ENCODE results near the gene MGAT4A.

MGAT4A gene

DNA sequence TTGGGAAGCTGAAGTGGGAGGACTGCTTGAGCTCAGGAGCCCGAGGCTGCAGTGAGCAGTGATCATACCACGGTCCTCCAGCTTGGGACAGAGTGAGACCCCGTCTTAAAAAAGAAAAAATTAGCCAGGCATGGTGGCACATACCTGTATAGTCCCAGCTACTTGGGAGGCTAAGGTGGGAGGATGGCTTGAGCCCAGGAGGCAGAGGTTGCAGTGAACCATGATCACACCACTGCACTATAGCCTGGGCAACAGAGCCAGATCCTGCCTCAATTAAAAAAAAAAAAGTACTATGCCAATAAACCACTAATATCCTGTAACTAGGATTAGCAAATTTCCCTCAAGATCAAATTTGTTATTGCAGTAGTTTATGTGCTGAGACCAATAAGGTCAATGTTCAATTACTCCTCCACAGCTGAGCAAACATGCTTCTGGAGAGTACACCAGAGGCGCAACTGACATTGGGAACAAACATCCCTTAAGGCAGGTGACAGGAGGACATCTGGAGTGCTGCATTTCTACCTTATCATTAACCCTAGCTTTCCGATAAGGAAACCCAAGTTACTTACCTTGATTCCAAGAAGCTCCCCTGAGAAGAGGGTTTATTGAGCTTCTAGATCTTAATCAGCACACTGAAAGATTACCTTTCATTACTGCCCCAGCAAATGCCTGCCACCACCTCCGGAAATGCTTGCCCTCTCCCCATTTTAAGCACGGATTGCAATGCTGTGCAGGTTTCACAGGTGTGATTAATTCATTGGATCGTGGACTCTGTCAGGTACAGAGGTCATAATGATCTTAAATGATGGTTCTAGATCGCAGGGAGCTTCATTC, 26.2 kb downstream of the MGAT4A start:
- H3K27ac Mint-ChIP-seq: peak overlapping the region; percentile 91
- no peaks in the 10 kb centered on the region for H3K36me3 Mint-ChIP-seq
- no peaks in the 10 kb centered on the region for H3K27me3 Mint-ChIP-seq
- peaks cover 85% of the 10 kb centered on the region for H3K4me1 Mint-ChIP-seq
- no peaks in the 10 kb centered on the region for H3K9me3 Mint-ChIP-seq
- H3K4me3 Mint-ChIP-seq: peak overlapping the region; percentile 2

DNA sequence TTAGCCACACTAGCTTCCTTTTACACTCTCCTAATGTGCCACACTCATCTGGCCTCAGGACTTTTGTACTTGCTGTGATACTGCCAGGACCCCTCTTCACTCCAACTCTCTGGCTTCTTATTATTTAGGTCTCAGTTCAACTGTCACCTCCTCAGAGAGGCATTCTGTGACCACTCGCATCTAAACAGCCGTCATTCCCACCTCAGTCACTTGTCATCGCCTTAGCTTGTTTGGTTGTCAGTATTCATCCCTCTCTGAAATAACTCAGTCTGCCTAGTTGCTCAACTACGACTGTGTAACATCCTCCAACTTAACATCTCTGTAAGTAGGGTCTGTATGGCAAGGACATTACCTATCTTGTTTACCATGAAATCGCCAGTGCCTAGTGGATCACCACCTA, 27.2 kb downstream of the MGAT4A start:
- Mint-ChIP-seq H3K4me3 (peak overlapping the region; percentile 70), H3K4me1 (peaks cover 84% of the 10 kb centered on the region), H3K27ac (peak overlapping the region; percentile 91), H3K9me3 (no peaks in the 10 kb centered on the region), H3K36me3 (peaks cover 3% of the 10 kb centered on the region), H3K27me3 (no peaks in the 10 kb centered on the region)

DNA sequence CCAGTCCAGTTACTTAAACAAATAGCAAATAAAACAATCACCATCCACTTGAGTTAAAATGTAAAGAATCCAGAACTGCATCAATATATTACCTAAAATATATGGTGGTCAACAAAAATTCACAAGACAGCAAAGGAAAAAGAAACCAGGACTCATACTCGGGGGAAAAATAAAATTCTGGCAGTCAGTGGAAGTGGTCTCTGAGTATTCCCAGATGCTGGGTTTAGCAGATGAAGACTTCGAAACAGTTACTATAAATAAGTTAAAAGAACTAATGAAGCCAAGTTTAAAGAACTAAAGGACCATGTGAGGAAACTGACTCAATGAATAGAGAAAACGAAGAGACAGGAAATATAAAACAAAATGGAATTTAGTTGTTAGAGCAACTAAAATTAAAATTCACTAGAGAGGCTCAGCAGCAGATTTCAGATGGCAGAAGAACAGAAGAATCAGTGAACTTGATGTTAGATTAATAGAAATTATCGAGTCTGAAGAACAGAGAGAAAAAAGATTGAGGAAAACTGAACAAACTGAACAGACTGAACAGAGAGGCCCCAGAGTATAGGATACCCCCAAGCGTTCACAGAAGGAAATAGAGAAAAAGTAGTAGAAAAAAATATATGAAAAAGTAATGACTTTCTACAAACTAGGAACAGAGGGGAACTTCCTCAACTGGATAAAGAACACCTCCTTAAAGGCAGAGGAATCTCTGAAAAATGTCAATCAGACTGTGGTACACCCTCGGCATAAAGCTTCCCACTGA, 27.9 kb downstream of the MGAT4A start:
- Mint-ChIP-seq H3K9me3 (no peaks in the 10 kb centered on the region), H3K27me3 (no peaks in the 10 kb centered on the region), H3K36me3 (peaks cover 8% of the 10 kb centered on the region), H3K4me3 (peak overlapping the region; percentile 70), H3K27ac (peak overlapping the region; percentile 95), H3K4me1 (peaks cover 83% of the 10 kb centered on the region)

DNA sequence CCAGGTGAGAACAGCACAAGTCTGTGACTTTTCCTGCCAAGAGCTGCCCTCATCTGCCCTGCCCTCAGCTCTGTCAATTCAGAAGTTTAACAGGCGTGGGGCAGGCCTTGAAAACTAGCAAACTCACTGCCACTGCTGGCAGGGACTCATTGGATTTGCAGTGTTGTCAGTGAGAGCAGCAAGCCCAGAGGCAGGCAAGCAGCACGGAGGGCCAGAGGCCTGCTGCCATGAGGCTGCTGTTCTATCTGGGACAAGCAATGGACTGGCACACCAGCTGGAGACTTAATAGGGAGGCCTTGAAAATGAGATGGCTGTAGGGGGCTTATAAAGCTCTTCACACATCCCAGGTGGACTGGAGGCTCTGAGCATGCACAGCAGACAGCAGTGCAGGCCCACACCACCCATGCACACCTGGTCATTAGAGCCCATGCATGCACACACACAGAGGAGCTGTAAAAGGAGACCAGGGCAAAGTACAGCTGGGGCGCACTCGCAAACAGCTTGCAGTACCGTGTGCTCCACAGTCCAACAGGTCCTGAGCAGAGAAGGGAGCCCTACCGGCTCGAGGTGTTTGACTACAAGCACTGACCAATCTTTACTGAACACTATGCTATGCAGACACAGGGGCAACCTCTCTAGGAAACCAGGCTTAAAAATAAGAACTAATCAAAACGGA, 28.7 kb downstream of the MGAT4A start:
- Mint-ChIP-seq H3K27ac (peak overlapping the region; percentile 95), H3K4me3 (peak overlapping the region; percentile 70), H3K27me3 (no peaks in the 10 kb centered on the region), H3K36me3 (peaks cover 8% of the 10 kb centered on the region), H3K9me3 (no peaks in the 10 kb centered on the region), H3K4me1 (peaks cover 82% of the 10 kb centered on the region)

DNA sequence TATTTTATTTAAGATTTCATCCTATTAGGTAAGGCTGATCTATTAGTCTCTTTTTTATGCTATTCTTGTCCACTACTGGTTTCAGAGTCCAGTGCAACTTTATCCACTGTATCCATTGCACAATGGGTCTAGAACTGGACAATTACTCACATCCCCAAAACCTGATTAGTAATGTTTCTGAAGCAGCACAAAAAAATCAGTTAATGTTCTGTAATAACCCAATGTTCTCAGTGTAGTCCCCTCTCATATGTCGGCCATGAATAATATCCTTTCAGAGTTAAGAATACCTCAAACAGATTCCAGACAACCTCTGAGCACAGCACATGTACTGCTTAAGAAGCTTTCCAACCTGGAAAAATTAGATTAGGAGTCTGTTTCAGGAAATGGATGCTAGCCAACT, 29.7 kb downstream of the MGAT4A start:
- Mint-ChIP-seq H3K4me3 (peak overlapping the region; percentile 6), H3K9me3 (no peaks in the 10 kb centered on the region), H3K4me1 (peaks cover 85% of the 10 kb centered on the region), H3K36me3 (peaks cover 8% of the 10 kb centered on the region), H3K27ac (peak overlapping the region; percentile 66), H3K27me3 (no peaks in the 10 kb centered on the region)

DNA sequence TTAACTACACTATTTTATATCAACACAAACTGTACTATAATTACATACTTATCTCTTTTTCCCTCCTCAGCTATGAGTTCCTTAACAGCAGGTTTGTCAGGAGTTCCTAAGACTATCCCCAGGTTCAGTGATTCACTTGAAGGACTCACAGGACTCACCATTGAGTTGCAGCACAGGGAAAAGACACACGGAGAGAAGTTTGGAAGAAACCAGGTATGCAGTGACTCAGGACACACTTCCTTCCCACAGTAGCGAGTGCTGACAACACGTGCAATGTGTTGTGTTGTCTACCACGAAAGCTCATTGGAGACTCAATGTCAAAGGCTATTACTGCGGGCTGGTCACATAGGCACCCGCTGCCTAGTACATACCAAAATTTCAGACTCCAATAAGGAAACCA, 32.0 kb downstream of the MGAT4A start:
- no peaks in the 10 kb centered on the region for H3K27me3 Mint-ChIP-seq
- H3K9me3 Mint-ChIP-seq: no peaks in the 10 kb centered on the region
- peak overlapping the region; percentile 76 for H3K27ac Mint-ChIP-seq
- peaks cover 88% of the 10 kb centered on the region for H3K4me1 Mint-ChIP-seq
- peaks cover 8% of the 10 kb centered on the region for H3K36me3 Mint-ChIP-seq
- peak overlapping the region; percentile 57 for H3K4me3 Mint-ChIP-seq

DNA sequence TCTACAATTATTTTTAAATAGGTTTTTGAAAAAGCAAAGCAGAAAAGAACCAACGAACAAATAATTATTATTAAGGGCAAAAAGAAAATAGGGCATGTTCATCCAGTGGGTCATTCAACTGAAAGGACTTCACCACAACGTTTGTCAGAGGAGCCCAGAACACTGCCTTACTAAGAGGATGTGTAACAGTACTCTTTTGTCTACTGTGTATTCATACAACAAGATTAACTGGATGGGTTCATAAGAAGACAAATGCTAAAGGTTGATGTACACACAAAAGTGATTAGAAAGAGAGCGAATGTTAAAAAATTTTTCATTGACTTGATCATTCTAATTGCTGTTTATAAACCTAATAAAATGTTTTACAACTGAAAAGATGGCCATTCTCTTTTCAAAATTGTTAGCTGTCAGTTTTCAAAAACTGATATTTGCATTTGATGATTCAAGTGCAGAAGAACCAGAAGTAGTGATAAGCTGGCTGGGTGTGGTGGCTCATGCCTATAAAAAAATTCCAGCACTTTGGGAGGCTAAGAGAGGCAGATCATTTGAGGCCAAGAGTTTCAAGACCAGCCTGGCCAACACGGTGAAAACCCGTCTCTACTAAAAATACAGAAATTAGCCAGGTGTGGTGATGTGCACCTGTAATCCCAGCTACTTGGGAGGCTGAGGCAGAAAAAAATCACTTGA, 33.1 kb downstream of the MGAT4A start:
- Mint-ChIP-seq H3K4me1 (peaks cover 88% of the 10 kb centered on the region), H3K27ac (peak overlapping the region; percentile 66), H3K4me3 (no peak overlapping the region), H3K9me3 (no peaks in the 10 kb centered on the region), H3K36me3 (peaks cover 11% of the 10 kb centered on the region), H3K27me3 (no peaks in the 10 kb centered on the region)

DNA sequence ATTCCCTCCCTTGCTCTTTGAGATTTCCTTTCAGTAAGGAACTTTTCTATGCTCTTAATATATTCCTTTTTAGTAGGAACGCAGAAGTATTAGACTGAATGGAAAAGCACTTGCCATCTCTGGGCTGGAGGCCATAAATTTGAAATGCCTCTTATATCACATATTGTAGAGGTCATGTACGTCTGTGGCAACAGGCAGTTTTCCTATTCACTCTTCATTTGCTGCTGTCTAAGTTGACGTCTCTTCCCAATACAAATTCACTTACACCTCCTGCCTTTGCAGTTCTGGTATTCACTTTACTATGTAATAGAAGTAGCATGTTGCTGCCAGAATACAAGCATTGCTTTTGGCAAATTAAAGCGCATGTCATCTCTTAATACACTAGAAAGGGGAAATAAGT, 34.7 kb downstream of the MGAT4A start:
- peaks cover 11% of the 10 kb centered on the region for H3K36me3 Mint-ChIP-seq
- peaks cover 80% of the 10 kb centered on the region for H3K4me1 Mint-ChIP-seq
- H3K27ac Mint-ChIP-seq: peak overlapping the region; percentile 89
- no peak overlapping the region for H3K4me3 Mint-ChIP-seq
- H3K9me3 Mint-ChIP-seq: no peaks in the 10 kb centered on the region
- no peaks in the 10 kb centered on the region for H3K27me3 Mint-ChIP-seq

DNA sequence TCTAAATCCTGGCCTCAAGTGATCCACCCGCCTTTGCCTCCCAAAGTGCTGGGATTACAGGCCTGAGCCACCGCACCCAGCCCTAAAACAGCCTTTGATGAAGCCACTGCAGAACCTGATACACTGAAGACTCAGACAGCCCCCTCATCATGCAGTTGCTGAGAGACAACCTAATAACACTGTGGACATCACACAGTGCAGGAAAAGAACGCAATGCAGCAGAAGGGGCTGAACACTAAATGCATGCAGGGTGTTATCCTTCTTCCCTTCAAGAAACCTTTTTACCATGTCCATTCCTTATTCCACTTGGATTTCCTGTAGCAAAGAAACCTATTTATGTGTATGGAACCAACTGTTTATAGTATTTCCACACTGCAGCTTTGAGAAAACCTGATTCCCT, 35.7 kb downstream of the MGAT4A start:
- Mint-ChIP-seq H3K4me1 (peaks cover 86% of the 10 kb centered on the region), H3K9me3 (no peaks in the 10 kb centered on the region), H3K27me3 (no peaks in the 10 kb centered on the region), H3K4me3 (no peak overlapping the region), H3K36me3 (peaks cover 14% of the 10 kb centered on the region), H3K27ac (peak overlapping the region; percentile 73)

DNA sequence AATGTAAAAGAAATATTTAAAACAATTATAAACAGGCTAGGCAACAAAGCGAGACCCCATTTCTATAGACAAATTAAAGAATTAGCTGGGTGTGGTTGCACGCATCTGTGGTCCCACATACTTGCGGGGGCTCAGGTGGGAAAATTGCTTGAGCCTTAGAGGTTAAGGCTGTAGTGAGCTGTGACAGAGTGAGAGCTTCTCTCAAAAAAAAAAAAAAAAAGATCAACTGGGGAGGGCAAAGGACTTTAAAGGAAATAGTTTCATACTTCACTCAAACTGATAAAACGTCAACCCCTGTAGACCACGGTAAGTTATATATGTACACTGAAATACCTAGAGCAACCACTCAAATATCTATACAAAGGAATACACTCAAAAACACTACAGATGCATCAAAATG, 37.5 kb downstream of the MGAT4A start:
- Mint-ChIP-seq H3K4me1 (peaks cover 89% of the 10 kb centered on the region), H3K9me3 (no peaks in the 10 kb centered on the region), H3K27me3 (no peaks in the 10 kb centered on the region), H3K27ac (peak overlapping the region; percentile 91), H3K36me3 (peaks cover 12% of the 10 kb centered on the region), H3K4me3 (peak overlapping the region; percentile 66)

DNA sequence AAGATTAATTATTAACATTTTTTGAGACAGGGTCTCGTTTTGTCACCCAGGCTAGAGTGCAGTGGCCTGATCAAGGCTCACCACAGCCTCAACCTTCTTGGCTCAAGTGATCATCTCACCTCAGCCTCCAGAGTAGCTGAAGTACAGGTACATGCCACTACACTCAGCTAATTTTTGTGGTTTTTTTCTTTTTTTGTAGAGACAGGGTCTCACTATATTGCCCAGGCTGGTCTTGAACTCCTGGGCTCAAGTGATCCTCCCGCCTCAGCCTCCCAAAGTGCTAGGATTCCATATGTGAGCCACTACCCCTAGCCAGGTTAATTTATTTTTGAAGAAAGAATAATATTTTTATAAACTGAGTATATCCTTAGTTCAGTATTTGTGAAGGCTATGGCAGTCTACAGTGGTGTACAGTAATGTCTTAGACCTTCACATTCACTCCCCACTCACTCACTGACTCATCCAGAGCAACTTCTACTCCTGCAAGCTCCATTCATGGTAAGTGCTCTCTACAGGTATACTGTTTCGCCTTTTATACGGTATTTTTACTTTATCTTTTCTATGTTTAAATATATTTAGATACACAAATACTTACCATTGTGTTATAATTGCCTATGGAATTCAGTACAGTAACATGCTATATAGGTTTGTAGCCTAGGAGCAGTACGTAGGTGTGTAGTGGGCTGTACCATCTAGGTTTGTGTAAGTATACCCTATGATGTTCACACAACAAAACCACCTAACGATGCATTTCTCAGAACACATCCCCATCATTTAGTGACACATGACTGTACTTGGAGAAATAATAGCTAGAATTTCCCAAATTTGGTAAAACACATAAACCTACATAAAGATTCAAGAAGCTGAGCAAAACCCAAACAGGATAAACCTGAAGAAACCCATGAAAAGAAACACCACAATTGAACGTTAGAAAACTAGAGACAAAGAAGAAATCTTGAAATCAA, 38.6 kb downstream of the MGAT4A start:
- peaks cover 91% of the 10 kb centered on the region for H3K4me1 Mint-ChIP-seq
- no peaks in the 10 kb centered on the region for H3K27me3 Mint-ChIP-seq
- H3K9me3 Mint-ChIP-seq: no peaks in the 10 kb centered on the region
- peak overlapping the region; percentile 88 for H3K27ac Mint-ChIP-seq
- peak overlapping the region; percentile 71 for H3K4me3 Mint-ChIP-seq
- peaks cover 9% of the 10 kb centered on the region for H3K36me3 Mint-ChIP-seq

DNA sequence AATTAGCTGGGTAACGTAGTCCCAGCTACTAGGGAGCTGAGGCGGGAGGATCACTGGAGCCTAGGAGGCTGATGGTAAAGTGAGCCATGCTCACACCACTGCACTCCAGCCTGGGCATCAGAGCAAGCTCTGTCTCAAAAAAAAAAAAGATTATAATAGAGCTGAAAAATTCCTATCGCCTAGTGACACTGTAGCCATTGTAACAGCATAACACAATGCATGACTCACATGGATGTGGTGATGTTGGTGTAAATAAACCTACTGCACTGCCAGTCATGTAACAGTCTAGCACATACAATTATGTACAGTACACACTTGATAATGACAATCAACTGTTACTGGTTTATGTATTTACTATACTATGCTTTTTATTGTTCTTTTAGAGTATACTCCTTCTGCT, 39.6 kb downstream of the MGAT4A start:
- H3K4me1 Mint-ChIP-seq: peaks cover 90% of the 10 kb centered on the region
- peaks cover 9% of the 10 kb centered on the region for H3K36me3 Mint-ChIP-seq
- H3K9me3 Mint-ChIP-seq: no peaks in the 10 kb centered on the region
- H3K27me3 Mint-ChIP-seq: no peaks in the 10 kb centered on the region
- H3K27ac Mint-ChIP-seq: peak overlapping the region; percentile 90
- peak overlapping the region; percentile 51 for H3K4me3 Mint-ChIP-seq

DNA sequence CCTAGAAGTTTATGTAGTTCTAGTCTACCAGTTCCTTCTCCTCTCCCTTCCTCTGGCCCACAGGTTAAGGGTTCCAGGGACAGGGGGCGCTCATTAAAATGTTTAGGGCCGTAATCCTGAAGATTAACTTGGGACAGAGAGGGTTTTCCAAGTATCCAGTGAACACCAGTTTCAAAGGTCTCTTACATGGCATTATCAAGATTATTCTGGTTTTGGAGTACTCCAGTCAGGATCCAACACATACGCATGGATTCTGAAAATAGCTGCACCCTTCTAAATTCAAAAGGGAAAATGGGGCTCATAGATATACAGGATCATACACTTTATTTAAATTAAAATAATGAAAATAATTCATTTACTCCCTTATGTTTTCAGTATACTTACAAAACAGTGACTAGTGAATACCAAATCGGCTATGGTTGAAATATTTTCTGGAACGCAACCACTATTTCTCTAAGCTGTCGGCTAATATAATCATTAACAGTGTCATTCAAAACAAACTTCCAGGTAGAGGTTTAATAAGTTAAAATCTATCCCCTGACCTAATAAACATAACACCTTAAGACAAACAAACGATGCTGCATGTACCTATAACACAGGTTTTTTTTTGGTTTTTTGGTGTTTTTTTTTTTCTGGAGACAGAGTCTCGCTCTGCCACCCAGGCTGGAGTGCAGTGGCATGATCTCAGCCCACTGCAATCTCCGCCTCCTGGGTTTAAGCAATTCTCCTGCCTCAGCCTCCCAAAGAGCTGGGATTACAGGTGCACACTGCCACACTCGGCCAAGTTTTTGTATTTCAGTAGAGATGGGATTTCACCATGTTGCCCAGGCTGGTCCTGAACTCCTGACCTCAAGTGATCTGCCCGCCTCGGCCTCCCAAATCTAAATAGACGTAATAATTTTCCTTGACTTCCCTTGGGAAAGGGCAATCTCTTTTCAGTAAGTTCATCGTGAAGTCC, 44.7 kb downstream of the MGAT4A start:
- Mint-ChIP-seq H3K36me3 (peaks cover 16% of the 10 kb centered on the region), H3K4me3 (no peak overlapping the region), H3K4me1 (peaks cover 85% of the 10 kb centered on the region), H3K9me3 (no peaks in the 10 kb centered on the region), H3K27ac (peak overlapping the region; percentile 85), H3K27me3 (no peaks in the 10 kb centered on the region)

All from activated naive CD4-positive, alpha-beta T cell treated with anti-CD3 and anti-CD28 coated beads, Interleukin-2, amount 50 U/mL, for 24 hours (primary cell).